GM12891 (cell line): ENCODE results near the gene GRIK4.

Experiments used
- POLR2A ChIP-seq: IDR thresholded peaks from 2 replicates; pipeline ENCODE4 v1.6.1; 2011; ENCODE audit warnings: low read depth, low read length, control low read depth
- POLR2AphosphoS5 ChIP-seq: IDR thresholded peaks from 2 replicates; pipeline ENCODE4 v1.6.1; 2011; ENCODE audit warnings: low read depth, low read length, control low read depth
- POU2F2 ChIP-seq: IDR thresholded peaks from 2 replicates; pipeline ENCODE4 v1.6.1; 2011; ENCODE audit warnings: low read depth, mild to moderate bottlenecking, control low read depth, low read length, moderate library complexity
- SPI1 ChIP-seq: IDR thresholded peaks from 2 replicates; pipeline ENCODE4 v1.6.1; 2011; ENCODE audit warnings: low read depth, low read length, control low read depth
- TAF1 ChIP-seq: IDR thresholded peaks from 2 replicates; pipeline ENCODE4 v1.6.1; 2011; ENCODE audit warnings: low read depth, low read length, control low read depth

DNA sequence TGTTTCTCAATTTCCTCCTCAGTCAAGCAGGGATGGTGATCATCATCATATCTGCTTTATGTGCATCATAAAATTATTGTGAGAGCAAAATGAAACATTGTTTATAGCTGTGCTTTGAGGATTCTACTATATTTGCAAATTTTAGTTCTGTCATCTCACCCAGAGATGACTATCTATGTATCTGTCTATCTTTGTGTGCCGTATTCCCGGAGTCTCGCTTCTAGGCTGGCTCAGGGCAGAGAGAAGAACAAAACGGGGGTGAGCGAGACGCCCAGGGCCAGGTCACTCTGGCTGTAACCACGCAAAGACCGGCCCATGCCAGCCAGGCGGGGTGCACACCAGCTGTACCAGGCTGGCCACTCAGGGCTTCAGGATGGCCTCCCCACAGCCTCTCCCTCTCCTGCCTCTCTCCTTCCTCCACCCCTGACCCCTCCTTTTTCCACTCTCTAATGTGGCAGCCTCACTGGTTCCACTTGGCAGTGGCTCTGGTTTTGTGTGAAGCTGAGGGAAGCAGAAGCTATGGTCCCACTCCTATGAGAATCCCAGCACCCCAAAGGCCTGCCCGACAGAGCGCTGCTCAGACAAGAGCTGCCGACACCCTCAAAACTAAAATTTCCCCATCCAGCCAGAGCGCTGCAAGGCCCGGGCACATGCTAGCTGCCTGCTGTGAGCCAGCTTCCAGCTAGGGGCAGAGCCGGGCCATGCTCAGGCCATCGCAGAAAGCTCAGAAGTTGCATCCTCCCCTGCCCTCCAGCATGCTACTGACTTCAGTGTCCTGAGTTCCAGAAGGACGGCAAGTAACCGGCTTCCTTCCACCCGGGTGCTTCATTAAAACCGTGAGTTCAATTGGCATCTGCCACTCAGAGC lies 372.8 kb downstream of the GRIK4 start:
- TF ChIP-seq POLR2AphosphoS5: no peak
- no peak for TF ChIP-seq POLR2A
- no peak for TF ChIP-seq TAF1
- no peak for TF ChIP-seq SPI1
- TF ChIP-seq POU2F2: no peak
